ENCODE data around the gene CDCA3. TPM values are rescaled to one million over a fixed set of nuclear protein-coding genes. Genes with fewer than 3 reads are reported as not detected.
A peak's percentile ranks its signal among the peaks of the same experiment; 100 is the strongest.

CDCA3 gene
- 81.3 TPM for polyA plus RNA-seq (2013, experiment 1 of 2)
- 79.5 TPM for polyA plus RNA-seq (2013, experiment 2 of 2)

DNA sequence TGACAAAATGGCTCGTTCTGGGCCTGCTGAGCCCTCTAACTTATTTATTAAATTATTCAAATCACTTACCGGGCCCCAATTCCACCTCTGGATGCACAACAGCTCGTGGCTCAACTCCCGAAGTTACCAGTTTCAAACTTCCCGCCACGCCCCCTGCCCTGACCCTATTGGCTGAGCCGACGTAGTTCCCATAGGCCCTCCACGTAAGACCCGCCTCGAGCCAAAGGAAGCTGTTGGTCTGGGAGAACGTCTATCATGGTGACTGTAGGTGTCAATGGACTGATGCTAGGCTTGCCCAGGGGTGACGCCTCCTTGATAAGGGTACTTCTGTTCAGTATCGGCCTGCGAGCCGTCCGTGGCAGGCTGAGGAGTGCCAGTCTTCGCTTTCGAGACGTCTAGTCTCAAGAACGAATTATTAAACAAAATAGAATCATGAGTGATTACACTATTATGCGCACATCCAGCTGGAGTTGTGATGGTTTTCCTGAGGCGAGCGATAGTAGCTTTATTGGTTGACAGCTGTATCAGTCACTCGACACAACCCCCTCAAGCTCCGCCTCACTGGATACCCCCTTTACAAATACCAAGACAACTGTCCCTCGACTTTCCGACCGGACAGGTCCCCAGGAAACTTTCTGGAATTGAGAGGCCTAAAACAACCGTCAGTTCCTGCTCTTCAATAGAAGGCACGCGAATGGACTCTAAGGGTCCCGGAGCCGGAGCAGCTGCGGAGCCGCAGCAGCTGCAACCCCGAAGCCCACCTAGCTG lies at the start of gene CDCA3:
TSS of gene CDCA3 (minus strand) at position 134 of the 768 bp plus-strand sequence. CDS start 334 bp downstream, outside the sequence.
- Histone ChIP-seq H3K4me1 (ENCODE audit: control insufficient read depth in 2 of 2, insufficient read depth in 1 of 2, low read depth in 1 of 2, low read length in 2 of 2) (peaks cover 10 to 17% of the 10 kb centered on the region in 2 donors), H4K91ac (ENCODE audit: low read depth, low read length, poor library complexity) (no peak within 1 kb of the TSS)
- no CpG with 5 or more reads among the region's 37 CpGs for WGBS, 2 donors (ENCODE audit: extremely low coverage in 2 of 2, insufficient read length in 2 of 2, insufficient replicate concordance in 1 of 2)

DNA sequence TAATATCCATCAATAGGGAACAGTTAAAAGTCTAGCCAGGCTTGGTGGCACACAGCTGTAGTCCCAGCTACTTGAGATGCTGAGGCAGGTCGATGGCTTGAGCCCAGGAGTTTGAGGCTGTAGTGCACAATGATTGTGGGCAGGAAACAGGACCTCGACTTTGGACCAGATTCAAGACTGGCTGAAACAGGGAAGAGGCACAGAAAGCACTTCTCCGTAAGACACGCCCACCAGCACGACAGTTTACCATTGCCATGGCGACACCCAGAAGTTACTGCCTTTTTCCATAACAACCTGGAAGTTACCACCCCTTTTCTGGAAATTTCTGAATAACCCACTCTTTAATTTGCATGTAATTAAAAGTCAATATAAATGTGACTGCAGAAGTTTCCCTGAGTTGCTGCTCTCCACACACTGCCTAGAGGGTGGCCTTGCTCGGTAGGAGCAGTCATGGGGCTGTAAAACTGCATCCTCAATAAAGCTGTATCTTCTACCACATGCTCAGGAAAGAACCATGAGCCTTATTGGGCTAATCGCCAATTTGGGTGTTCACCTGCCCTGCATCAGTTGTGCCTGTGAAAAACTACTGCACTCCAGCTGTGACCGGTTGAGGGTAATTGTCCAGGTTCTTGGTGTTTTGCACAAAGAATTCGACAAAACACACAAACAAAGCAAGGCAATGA lies 48.9 kb upstream of the CDCA3 start:
- Histone ChIP-seq H3K18ac (ENCODE audit: low read length) (no peak overlapping the region), H3K9me3 (replicated peaks in 1 of 2; ENCODE audit: control insufficient read depth in 2 of 2, insufficient read depth in 1 of 2, low read depth in 1 of 2, low read length in 2 of 2) (no peaks in the 10 kb centered on the region), H4K8ac (ENCODE audit: low read depth, low read length) (no peak overlapping the region), H3K27me3 (ENCODE audit: control insufficient read depth in 3 of 3, insufficient read depth in 3 of 3, low read depth in 1 of 3, low read length in 3 of 3) (no peaks in the 10 kb centered on the region), H2BK120ac (ENCODE audit: low read depth, low read length) (no peak overlapping the region), H2AFZ (ENCODE audit: low read length) (no peak overlapping the region), H3K4me1 (ENCODE audit: control insufficient read depth in 2 of 2, insufficient read depth in 1 of 2, low read depth in 1 of 2, low read length in 2 of 2) (peaks cover 3 to 6% of the 10 kb centered on the region in 2 donors), H3K4ac (ENCODE audit: low read length) (no peak overlapping the region), H2BK5ac (ENCODE audit: low read length) (no peak overlapping the region), H3K36me3 (replicated peaks in 1 of 2; ENCODE audit: control insufficient read depth in 2 of 2, insufficient read depth in 2 of 2, low read length in 2 of 2) (no peaks in the 10 kb centered on the region), H3K14ac (ENCODE audit: low read length) (no peak overlapping the region), H2BK15ac (ENCODE audit: low read length) (no peak overlapping the region), H3K79me1 (ENCODE audit: low read depth, low read length) (no peaks in the 10 kb centered on the region), H2BK12ac (ENCODE audit: low read length) (no peak overlapping the region), H3K4me3 (ENCODE audit: low read length in 2 of 2) (no peak overlapping the region), H3K4me2 (ENCODE audit: insufficient read depth, low read length, poor library complexity, severe bottlenecking) (no peak overlapping the region), H2AK5ac (ENCODE audit: low read depth, low read length) (no peak overlapping the region), H4K91ac (ENCODE audit: low read depth, low read length, poor library complexity) (no peak overlapping the region), H3K27ac (replicated peaks; ENCODE audit: low read length) (no peak overlapping the region), H3K9ac (ENCODE audit: low read depth, low read length, poor library complexity) (no peak overlapping the region), H3K23ac (ENCODE audit: low read depth, low read length, poor library complexity) (no peak overlapping the region)
- WGBS, 2 donors (ENCODE audit: extremely low coverage in 2 of 2, insufficient read length in 2 of 2, insufficient replicate concordance in 1 of 2), result no CpG with 5 or more reads among the region's 10 CpGs
- DNase-seq (ENCODE audit: low spot score), result no peak

More for the DNA sequence above, at the start of gene CDCA3:
- H2AK5ac ChIP-seq (ENCODE audit: low read depth, low read length), result peak within 1 kb of the TSS; percentile 64
- H2BK5ac ChIP-seq (ENCODE audit: low read length), result peak within 1 kb of the TSS; percentile 90
- peak within 1 kb of the TSS; percentile 31 for H3K23ac ChIP-seq (ENCODE audit: low read depth, low read length, poor library complexity)
- H3K14ac ChIP-seq (ENCODE audit: low read length), result peak within 1 kb of the TSS; percentile 25
- H3K27me3 ChIP-seq (ENCODE audit: control insufficient read depth in 3 of 3, insufficient read depth in 3 of 3, low read depth in 1 of 3, low read length in 3 of 3), result no peaks in the 10 kb centered on the region
- peak within 1 kb of the TSS; percentile 94 for H3K9ac ChIP-seq (ENCODE audit: low read depth, low read length, poor library complexity)
- H3K18ac ChIP-seq (ENCODE audit: low read length), result peak within 1 kb of the TSS; percentile 96
- H3K4me3 ChIP-seq (ENCODE audit: low read length in 2 of 2), result peak within 1 kb of the TSS; percentile 77 to 92
- peak within 1 kb of the TSS; percentile 76 for H3K4me2 ChIP-seq (ENCODE audit: insufficient read depth, low read length, poor library complexity, severe bottlenecking)
- H3K36me3 ChIP-seq (replicated peaks in 1 of 2; ENCODE audit: control insufficient read depth in 2 of 2, insufficient read depth in 2 of 2, low read length in 2 of 2), result peaks cover 38 to 75% of the 10 kb centered on the region in 2 donors
- H4K8ac ChIP-seq (ENCODE audit: low read depth, low read length), result no peak within 1 kb of the TSS
- H2BK15ac ChIP-seq (ENCODE audit: low read length), result no peak within 1 kb of the TSS
- H2BK12ac ChIP-seq (ENCODE audit: low read length), result peak within 1 kb of the TSS; percentile 24
- H3K79me1 ChIP-seq (ENCODE audit: low read depth, low read length), result peaks cover 13% of the 10 kb centered on the region
- H2AFZ ChIP-seq (ENCODE audit: low read length), result peak within 1 kb of the TSS; percentile 89
- peak within 1 kb of the TSS; percentile 81 for H3K27ac ChIP-seq (replicated peaks; ENCODE audit: low read length)
- peak; percentile 95 for DNase-seq (ENCODE audit: low spot score)
- no peaks in the 10 kb centered on the region for H3K9me3 ChIP-seq (replicated peaks in 1 of 2; ENCODE audit: control insufficient read depth in 2 of 2, insufficient read depth in 1 of 2, low read depth in 1 of 2, low read length in 2 of 2)
- no peak within 1 kb of the TSS for H2BK120ac ChIP-seq (ENCODE audit: low read depth, low read length)
- no peak within 1 kb of the TSS for H3K4ac ChIP-seq (ENCODE audit: low read length)

DNA sequence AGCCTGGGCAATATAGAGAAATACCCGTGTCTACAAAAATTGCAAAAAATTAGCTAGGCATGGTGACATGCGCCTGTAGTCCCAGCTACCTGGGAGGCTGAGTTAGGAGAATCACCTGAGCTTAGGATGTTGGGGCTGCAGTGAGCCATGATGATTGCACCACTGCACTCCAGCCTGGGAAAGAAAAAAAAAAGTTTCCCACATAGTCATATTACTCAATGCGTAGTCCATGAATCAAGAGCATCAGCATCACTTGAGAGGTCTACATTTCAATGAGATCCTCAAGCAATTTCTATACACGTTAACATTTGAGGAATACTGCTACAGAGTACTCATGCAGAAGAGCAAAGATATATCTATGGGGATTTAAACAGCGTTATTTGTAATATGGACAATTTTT lies 48.3 kb upstream of the CDCA3 start:
- H3K23ac ChIP-seq (ENCODE audit: low read depth, low read length, poor library complexity), result no peak overlapping the region
- no peak overlapping the region for H3K4me3 ChIP-seq (ENCODE audit: low read length in 2 of 2)
- H2BK12ac ChIP-seq (ENCODE audit: low read length), result no peak overlapping the region
- H3K14ac ChIP-seq (ENCODE audit: low read length), result no peak overlapping the region
- H3K4me2 ChIP-seq (ENCODE audit: insufficient read depth, low read length, poor library complexity, severe bottlenecking), result no peak overlapping the region
- no peak overlapping the region for H2BK5ac ChIP-seq (ENCODE audit: low read length)
- H4K8ac ChIP-seq (ENCODE audit: low read depth, low read length), result no peak overlapping the region
- no peaks in the 10 kb centered on the region for H3K36me3 ChIP-seq (replicated peaks in 1 of 2; ENCODE audit: control insufficient read depth in 2 of 2, insufficient read depth in 2 of 2, low read length in 2 of 2)
- peaks cover 2 to 5% of the 10 kb centered on the region in 2 donors for H3K4me1 ChIP-seq (ENCODE audit: control insufficient read depth in 2 of 2, insufficient read depth in 1 of 2, low read depth in 1 of 2, low read length in 2 of 2)
- no peak overlapping the region for H2AFZ ChIP-seq (ENCODE audit: low read length)
- no peak overlapping the region for H3K9ac ChIP-seq (ENCODE audit: low read depth, low read length, poor library complexity)
- no peak overlapping the region for H2BK15ac ChIP-seq (ENCODE audit: low read length)
- no peak overlapping the region for H2BK120ac ChIP-seq (ENCODE audit: low read depth, low read length)
- H3K79me1 ChIP-seq (ENCODE audit: low read depth, low read length), result no peaks in the 10 kb centered on the region
- no CpG with 5 or more reads among the region's 5 CpGs for WGBS, 2 donors (ENCODE audit: extremely low coverage in 2 of 2, insufficient read length in 2 of 2, insufficient replicate concordance in 1 of 2)
- no peak overlapping the region for H3K27ac ChIP-seq (replicated peaks; ENCODE audit: low read length)
- no peak overlapping the region for H3K4ac ChIP-seq (ENCODE audit: low read length)
- no peak overlapping the region for H3K18ac ChIP-seq (ENCODE audit: low read length)
- DNase-seq (ENCODE audit: low spot score), result no peak
- no peak overlapping the region for H4K91ac ChIP-seq (ENCODE audit: low read depth, low read length, poor library complexity)
- no peaks in the 10 kb centered on the region for H3K9me3 ChIP-seq (replicated peaks in 1 of 2; ENCODE audit: control insufficient read depth in 2 of 2, insufficient read depth in 1 of 2, low read depth in 1 of 2, low read length in 2 of 2)
- H2AK5ac ChIP-seq (ENCODE audit: low read depth, low read length), result no peak overlapping the region
- no peaks in the 10 kb centered on the region for H3K27me3 ChIP-seq (ENCODE audit: control insufficient read depth in 3 of 3, insufficient read depth in 3 of 3, low read depth in 1 of 3, low read length in 3 of 3)

DNA sequence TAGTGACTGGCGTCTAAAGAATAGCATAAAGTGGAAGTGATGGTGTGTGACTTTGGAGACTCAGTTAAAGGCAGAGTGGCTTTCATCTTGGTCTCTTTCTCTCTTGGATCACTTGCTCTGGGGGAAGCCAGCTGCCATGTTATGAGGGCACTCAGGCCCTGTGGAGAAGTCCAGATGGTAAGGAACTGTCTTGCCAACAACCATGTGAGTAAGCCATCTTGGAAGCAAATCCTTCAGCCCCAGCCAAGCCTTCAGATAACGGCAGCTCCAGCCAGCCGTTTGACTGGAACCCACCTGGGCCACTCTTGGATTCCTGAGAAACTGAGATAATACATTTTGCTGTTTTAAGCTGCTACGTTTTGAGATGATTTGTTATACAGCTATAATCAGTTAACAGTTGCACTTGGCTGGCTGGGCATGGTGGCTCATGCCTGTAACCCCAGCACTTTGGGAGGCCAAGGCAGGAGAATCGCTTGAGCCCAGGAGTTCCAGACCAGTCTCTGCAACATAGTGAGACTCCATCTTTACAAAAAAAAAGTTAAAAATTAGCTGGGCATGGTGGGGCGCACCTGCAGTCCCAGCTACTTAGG lies 45.9 kb upstream of the CDCA3 start:
- Histone ChIP-seq H2BK15ac (ENCODE audit: low read length) (no peak overlapping the region), H3K4me3 (ENCODE audit: low read length in 2 of 2) (no peak overlapping the region), H3K27me3 (ENCODE audit: control insufficient read depth in 3 of 3, insufficient read depth in 3 of 3, low read depth in 1 of 3, low read length in 3 of 3) (no peaks in the 10 kb centered on the region)

More for the DNA sequence above, 45.9 kb upstream of the CDCA3 start:
- no peak overlapping the region for H3K4me2 ChIP-seq (ENCODE audit: insufficient read depth, low read length, poor library complexity, severe bottlenecking)
- no peaks in the 10 kb centered on the region for H3K36me3 ChIP-seq (replicated peaks in 1 of 2; ENCODE audit: control insufficient read depth in 2 of 2, insufficient read depth in 2 of 2, low read length in 2 of 2)
- no peak for DNase-seq (ENCODE audit: low spot score)
- no peak overlapping the region for H2AFZ ChIP-seq (ENCODE audit: low read length)
- H3K4me1 ChIP-seq (ENCODE audit: control insufficient read depth in 2 of 2, insufficient read depth in 1 of 2, low read depth in 1 of 2, low read length in 2 of 2), result peaks cover 0 to 2% of the 10 kb centered on the region in 2 donors
- H2BK120ac ChIP-seq (ENCODE audit: low read depth, low read length), result no peak overlapping the region
- H3K9ac ChIP-seq (ENCODE audit: low read depth, low read length, poor library complexity), result peak overlapping the region; percentile 12
- H3K18ac ChIP-seq (ENCODE audit: low read length), result no peak overlapping the region
- H4K91ac ChIP-seq (ENCODE audit: low read depth, low read length, poor library complexity), result no peak overlapping the region
- H3K23ac ChIP-seq (ENCODE audit: low read depth, low read length, poor library complexity), result no peak overlapping the region
- H2BK12ac ChIP-seq (ENCODE audit: low read length), result no peak overlapping the region
- no peak overlapping the region for H3K4ac ChIP-seq (ENCODE audit: low read length)
- H3K14ac ChIP-seq (ENCODE audit: low read length), result no peak overlapping the region
- no peak overlapping the region for H4K8ac ChIP-seq (ENCODE audit: low read depth, low read length)
- H2AK5ac ChIP-seq (ENCODE audit: low read depth, low read length), result no peak overlapping the region
- WGBS, 2 donors (ENCODE audit: extremely low coverage in 2 of 2, insufficient read length in 2 of 2, insufficient replicate concordance in 1 of 2), result no CpG with 5 or more reads among the region's 6 CpGs
- H3K27ac ChIP-seq (replicated peaks; ENCODE audit: low read length), result no peak overlapping the region
- no peaks in the 10 kb centered on the region for H3K79me1 ChIP-seq (ENCODE audit: low read depth, low read length)
- H3K9me3 ChIP-seq (replicated peaks in 1 of 2; ENCODE audit: control insufficient read depth in 2 of 2, insufficient read depth in 1 of 2, low read depth in 1 of 2, low read length in 2 of 2), result no peaks in the 10 kb centered on the region
- no peak overlapping the region for H2BK5ac ChIP-seq (ENCODE audit: low read length)

Measured in neuronal stem cell (in vitro differentiated cells).